ENCODE measurements around the gene HTT.

Gene HTT

DNA sequence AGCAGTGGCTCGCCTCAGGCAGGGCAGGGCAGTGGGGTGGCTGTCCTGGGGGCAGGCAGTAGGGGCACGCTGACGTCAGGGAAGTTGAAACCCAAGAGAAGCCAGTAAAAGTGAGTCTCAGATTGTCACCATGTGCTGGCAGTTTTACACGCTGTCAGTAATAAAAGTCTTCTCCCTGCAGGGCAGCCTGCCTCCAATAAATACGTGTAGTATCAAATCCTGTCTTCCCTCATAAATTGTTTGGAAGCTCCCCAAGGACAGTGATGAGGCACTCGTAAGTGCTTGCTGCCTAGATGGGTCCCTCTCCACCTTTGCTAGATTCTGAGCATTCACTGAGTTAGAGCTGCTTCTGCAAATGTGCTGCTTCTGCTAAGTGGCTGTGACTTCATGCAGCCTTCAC is 113.6 kb downstream of the HTT start:
- H3K9me3 ChIP-seq (ENCODE audit: control insufficient read depth, insufficient read depth, low read length) = no peaks in the 10 kb centered on the region
- no peak overlapping the region for H3K9ac ChIP-seq (ENCODE audit: low read depth, low read length)
- H3K36me3 ChIP-seq (ENCODE audit: control insufficient read depth, insufficient read depth, low read length) = peaks cover 15% of the 10 kb centered on the region
- H3K4me1 ChIP-seq (ENCODE audit: control insufficient read depth, insufficient read depth, low read length) = no peaks in the 10 kb centered on the region
- H3K4me3 ChIP-seq (ENCODE audit: low read depth, low read length) = no peak overlapping the region
- no peaks in the 10 kb centered on the region for H3K27me3 ChIP-seq (ENCODE audit: control insufficient read depth, insufficient read depth, low read length)

DNA sequence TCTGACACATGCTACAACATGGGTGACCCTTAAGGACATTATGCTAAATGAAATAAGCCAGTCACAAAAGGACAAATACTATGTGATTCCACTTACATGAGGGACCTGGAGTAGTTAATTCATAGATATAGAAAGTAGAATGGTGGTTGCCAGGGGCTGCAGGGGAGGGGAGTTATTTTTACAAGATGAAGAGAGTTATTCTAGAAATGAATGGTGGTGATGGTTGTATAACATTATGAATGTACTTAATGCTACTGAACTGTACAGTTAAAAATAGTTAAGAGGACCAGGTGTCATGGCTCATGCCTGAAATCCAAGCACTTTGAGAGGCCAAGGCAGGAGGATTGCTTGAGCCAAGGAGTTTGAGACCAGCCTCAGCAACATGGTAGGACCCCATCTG is 115.0 kb downstream of the HTT start:
- Histone ChIP-seq H3K4me3 (ENCODE audit: low read depth, low read length) (no peak overlapping the region), H3K27me3 (ENCODE audit: control insufficient read depth, insufficient read depth, low read length) (no peaks in the 10 kb centered on the region), H3K9me3 (ENCODE audit: control insufficient read depth, insufficient read depth, low read length) (no peaks in the 10 kb centered on the region), H3K4me1 (ENCODE audit: control insufficient read depth, insufficient read depth, low read length) (no peaks in the 10 kb centered on the region), H3K9ac (ENCODE audit: low read depth, low read length) (no peak overlapping the region), H3K36me3 (ENCODE audit: control insufficient read depth, insufficient read depth, low read length) (peaks cover 19% of the 10 kb centered on the region)

DNA sequence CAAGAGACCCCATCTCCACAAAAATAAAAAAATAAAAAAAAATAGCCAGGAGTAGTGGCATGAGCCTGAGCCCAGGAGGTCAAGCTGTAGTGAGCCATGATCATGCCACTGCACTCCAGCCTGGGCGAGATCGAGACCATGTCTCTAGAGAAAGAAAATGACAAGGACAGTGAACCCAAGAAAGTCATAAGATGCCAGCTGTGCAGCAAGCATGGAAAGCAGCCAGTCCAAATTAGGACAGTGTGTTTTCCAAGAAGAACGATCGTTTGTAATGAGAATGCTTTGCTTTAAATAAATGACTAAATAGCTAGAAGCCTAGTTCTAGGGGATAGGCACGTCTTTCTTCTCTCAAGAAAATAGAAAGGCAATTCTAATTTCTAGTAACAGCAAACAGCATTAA is 116.1 kb downstream of the HTT start:
- Histone ChIP-seq H3K36me3 (ENCODE audit: control insufficient read depth, insufficient read depth, low read length) (peaks cover 19% of the 10 kb centered on the region), H3K27me3 (ENCODE audit: control insufficient read depth, insufficient read depth, low read length) (no peaks in the 10 kb centered on the region), H3K4me1 (ENCODE audit: control insufficient read depth, insufficient read depth, low read length) (no peaks in the 10 kb centered on the region), H3K9ac (ENCODE audit: low read depth, low read length) (no peak overlapping the region), H3K4me3 (ENCODE audit: low read depth, low read length) (no peak overlapping the region), H3K9me3 (ENCODE audit: control insufficient read depth, insufficient read depth, low read length) (no peaks in the 10 kb centered on the region)

DNA sequence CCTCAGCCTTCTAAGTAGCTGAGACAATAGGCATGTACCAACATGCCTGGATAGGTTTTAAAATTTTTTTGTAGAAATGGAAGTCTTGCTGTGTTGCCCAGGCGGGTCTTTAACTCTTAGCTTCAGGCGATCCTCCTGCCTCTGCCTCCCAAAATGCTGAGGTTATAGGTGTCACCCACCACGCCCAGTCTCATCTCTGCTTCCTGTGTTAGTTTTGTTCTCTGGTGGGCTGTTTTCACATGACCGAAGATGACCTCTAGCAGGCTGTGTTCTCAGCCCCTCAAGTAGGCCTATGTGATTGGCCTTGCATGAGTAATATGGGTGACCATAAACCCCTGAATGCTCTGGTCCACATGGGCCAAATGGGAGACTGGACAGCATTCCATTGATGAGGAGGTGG is 117.7 kb downstream of the HTT start:
- Histone ChIP-seq H3K9me3 (ENCODE audit: control insufficient read depth, insufficient read depth, low read length) (no peaks in the 10 kb centered on the region), H3K4me3 (ENCODE audit: low read depth, low read length) (no peak overlapping the region), H3K4me1 (ENCODE audit: control insufficient read depth, insufficient read depth, low read length) (no peaks in the 10 kb centered on the region), H3K27me3 (ENCODE audit: control insufficient read depth, insufficient read depth, low read length) (no peaks in the 10 kb centered on the region), H3K9ac (ENCODE audit: low read depth, low read length) (no peak overlapping the region), H3K36me3 (ENCODE audit: control insufficient read depth, insufficient read depth, low read length) (peaks cover 19% of the 10 kb centered on the region)

DNA sequence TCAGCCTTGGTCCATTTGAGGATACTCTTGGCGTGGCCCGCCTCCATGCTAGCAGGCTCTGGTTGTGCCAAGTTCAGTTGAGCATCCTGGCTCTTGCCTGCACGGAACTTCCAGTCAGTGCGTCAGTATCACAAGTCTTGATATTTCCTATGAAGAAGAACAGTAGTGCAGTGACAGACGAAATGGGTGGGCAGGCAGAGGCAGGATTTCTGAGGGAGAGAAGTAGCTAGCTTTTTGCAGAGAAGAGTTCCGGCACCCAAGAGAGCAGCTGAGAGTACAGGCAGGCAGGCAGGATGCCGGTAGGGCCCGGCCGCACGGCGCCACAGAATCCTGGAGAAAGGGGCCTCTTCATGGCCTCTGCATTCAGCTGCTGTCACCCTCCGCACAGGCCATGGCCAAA is 118.3 kb downstream of the HTT start:
- H3K4me3 ChIP-seq (ENCODE audit: low read depth, low read length) = no peak overlapping the region
- no peak overlapping the region for H3K9ac ChIP-seq (ENCODE audit: low read depth, low read length)
- no peaks in the 10 kb centered on the region for H3K4me1 ChIP-seq (ENCODE audit: control insufficient read depth, insufficient read depth, low read length)
- H3K9me3 ChIP-seq (ENCODE audit: control insufficient read depth, insufficient read depth, low read length) = no peaks in the 10 kb centered on the region
- H3K36me3 ChIP-seq (ENCODE audit: control insufficient read depth, insufficient read depth, low read length) = peaks cover 23% of the 10 kb centered on the region
- H3K27me3 ChIP-seq (ENCODE audit: control insufficient read depth, insufficient read depth, low read length) = no peaks in the 10 kb centered on the region

DNA sequence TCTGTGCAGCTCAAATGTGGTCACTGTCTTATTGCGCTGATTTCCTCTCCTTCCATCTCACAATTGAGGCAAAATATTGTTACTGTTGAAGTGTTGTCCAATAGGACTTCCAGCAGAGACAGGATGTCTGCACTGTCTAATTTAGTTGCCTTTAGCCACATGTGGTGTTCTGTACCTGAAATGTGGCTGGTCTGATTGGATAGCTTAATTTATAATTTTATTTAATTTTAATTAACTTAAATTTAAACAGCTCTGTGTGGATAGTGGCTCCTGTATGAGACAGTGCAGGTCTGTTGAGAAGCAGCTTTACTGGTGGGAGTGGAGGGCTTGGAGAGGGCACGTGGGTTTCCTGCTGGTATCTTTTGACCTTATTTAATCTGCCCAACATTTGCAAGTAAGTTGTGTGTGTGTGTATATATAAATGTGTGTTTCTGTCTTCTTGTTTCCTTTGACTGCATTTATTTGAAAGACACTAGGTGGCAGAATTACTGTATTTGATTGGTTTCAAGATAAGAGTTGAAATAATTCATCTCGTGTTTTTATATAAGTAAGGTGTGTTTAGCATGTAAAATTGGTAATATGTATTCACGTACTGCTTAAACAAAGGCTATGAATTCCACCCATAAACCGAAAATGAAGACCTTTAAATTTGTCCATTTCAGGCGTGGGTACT is 119.2 kb downstream of the HTT start:
- no peaks in the 10 kb centered on the region for H3K4me1 ChIP-seq (ENCODE audit: control insufficient read depth, insufficient read depth, low read length)
- peaks cover 21% of the 10 kb centered on the region for H3K36me3 ChIP-seq (ENCODE audit: control insufficient read depth, insufficient read depth, low read length)
- H3K9me3 ChIP-seq (ENCODE audit: control insufficient read depth, insufficient read depth, low read length) = no peaks in the 10 kb centered on the region
- H3K9ac ChIP-seq (ENCODE audit: low read depth, low read length) = no peak overlapping the region
- no peak overlapping the region for H3K4me3 ChIP-seq (ENCODE audit: low read depth, low read length)
- H3K27me3 ChIP-seq (ENCODE audit: control insufficient read depth, insufficient read depth, low read length) = no peaks in the 10 kb centered on the region

DNA sequence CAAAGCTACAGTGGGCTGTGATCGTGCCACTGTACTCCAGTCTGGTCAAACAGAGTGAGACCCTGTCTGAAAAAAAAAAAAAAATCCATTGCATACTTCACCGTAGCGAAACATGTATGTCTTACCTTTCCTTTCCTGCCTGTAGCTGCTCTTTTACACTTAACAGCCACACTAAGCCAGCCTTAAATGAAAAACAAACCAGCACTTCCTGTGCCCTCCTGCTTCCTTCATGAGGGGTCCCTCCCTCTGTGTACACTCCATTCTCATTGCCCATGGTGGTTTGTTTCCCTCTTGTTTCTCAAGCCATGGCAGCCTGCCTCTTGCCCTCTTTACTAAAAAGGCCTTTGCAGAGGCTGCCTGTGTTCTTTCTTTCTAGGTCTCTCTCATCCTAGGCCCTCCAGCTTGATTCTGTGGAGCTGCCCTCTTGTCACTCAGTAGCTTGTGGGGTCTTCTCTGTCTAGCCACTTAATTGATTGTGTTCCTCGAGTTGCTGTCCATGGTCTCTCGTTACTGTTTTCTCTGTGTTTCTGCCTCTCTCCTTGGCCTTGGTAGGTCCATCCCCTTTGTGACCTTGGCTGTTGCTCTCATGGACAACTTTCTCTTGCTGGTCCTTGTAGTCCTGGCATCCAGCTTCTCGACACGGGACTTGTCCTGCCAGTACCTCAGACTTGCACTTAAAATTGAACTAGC is 122.3 kb downstream of the HTT start:
- H3K36me3 ChIP-seq (ENCODE audit: control insufficient read depth, insufficient read depth, low read length) = peaks cover 22% of the 10 kb centered on the region
- no peaks in the 10 kb centered on the region for H3K27me3 ChIP-seq (ENCODE audit: control insufficient read depth, insufficient read depth, low read length)
- no peaks in the 10 kb centered on the region for H3K9me3 ChIP-seq (ENCODE audit: control insufficient read depth, insufficient read depth, low read length)
- no peaks in the 10 kb centered on the region for H3K4me1 ChIP-seq (ENCODE audit: control insufficient read depth, insufficient read depth, low read length)
- H3K4me3 ChIP-seq (ENCODE audit: low read depth, low read length) = no peak overlapping the region
- H3K9ac ChIP-seq (ENCODE audit: low read depth, low read length) = no peak overlapping the region

DNA sequence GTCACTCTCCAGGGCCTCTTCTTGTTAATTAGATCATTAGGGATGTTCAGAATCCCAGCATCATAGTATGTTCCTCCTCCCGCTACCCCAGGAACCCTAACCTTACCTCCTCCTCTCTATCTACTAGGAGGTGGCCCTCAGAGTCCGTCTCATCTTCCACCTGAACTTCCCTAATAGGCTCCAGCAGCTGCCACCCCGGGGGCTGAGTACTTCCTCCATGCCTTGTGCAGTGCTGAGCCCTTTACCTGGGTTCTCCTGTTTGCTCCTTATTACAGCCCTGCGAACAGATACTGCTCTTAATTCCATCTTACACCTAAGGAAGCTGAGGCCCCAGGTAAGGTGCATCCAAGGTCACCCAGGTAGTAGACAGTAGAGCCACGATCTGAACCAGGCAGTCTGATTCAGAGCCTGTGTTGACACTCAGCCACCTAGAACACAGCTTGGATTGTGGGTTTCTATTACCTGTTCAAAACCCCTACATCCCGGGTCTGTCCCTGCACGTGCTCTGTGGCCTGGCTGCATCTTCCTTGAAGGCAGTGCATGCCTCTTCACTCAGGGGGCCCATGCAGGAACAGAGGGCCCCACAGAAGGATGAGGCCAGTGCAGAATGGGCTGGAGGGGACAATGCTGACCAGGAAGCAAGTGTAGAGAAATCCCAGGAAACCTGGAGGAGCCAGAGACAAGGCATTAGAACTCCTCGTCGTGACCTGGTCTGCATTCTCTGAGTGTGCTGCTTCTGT is 123.1 kb downstream of the HTT start:
- no peaks in the 10 kb centered on the region for H3K4me1 ChIP-seq (ENCODE audit: control insufficient read depth, insufficient read depth, low read length)
- no peaks in the 10 kb centered on the region for H3K27me3 ChIP-seq (ENCODE audit: control insufficient read depth, insufficient read depth, low read length)
- peaks cover 19% of the 10 kb centered on the region for H3K36me3 ChIP-seq (ENCODE audit: control insufficient read depth, insufficient read depth, low read length)
- no peak overlapping the region for H3K9ac ChIP-seq (ENCODE audit: low read depth, low read length)
- no peak overlapping the region for H3K4me3 ChIP-seq (ENCODE audit: low read depth, low read length)
- no peaks in the 10 kb centered on the region for H3K9me3 ChIP-seq (ENCODE audit: control insufficient read depth, insufficient read depth, low read length)

DNA sequence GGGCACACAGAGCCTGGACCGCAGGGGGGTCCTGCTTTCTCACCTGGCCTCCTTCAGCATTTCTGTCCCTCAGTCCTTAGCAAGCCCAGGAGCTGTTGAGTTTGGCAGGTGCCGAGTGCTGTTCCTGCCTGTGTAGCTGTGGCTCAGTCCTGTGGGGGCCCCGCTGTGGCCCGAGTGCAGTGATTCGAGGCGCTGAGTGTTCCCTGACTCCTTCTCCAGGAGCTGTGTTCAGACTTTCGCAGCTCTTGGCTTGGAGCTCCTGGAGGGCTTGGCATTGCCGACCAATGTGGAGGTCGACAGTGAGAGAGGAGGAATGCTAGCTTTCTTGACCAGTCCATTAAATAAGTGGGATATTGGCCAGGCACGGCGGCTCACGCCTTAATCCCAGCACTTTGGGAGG is 124.4 kb downstream of the HTT start:
- Histone ChIP-seq H3K4me1 (ENCODE audit: control insufficient read depth, insufficient read depth, low read length) (no peaks in the 10 kb centered on the region), H3K9me3 (ENCODE audit: control insufficient read depth, insufficient read depth, low read length) (no peaks in the 10 kb centered on the region), H3K4me3 (ENCODE audit: low read depth, low read length) (no peak overlapping the region), H3K27me3 (ENCODE audit: control insufficient read depth, insufficient read depth, low read length) (no peaks in the 10 kb centered on the region), H3K36me3 (ENCODE audit: control insufficient read depth, insufficient read depth, low read length) (peaks cover 22% of the 10 kb centered on the region), H3K9ac (ENCODE audit: low read depth, low read length) (no peak overlapping the region)

DNA sequence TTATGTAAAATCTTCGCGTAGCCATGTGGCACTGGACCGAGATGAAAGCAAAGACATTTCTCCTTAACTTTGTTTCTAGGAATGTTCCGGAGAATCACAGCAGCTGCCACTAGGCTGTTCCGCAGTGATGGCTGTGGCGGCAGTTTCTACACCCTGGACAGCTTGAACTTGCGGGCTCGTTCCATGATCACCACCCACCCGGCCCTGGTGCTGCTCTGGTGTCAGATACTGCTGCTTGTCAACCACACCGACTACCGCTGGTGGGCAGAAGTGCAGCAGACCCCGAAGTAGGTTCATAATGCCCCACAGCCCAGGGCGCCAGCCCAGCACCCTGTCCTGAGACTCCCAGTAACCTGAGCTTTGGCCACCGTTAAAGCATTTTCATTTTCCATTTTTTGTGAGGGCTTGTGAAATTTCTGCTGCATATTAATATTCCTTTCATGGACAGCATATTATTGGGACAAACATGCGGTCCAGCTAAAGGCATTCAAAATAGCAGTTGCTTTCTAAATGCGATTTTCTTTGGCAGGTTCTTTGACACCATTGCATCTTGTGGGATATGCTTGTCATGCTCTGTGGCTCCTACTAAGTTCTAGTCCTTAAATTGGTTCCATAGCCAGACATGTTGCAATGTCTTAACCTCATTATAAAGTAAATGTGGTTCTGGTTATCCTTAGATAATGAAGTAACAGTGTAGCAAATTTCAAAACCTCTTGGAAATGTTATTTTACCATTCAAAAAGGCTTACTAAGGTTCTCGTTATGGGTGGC is 125.4 kb downstream of the HTT start:
- Histone ChIP-seq H3K9me3 (ENCODE audit: control insufficient read depth, insufficient read depth, low read length) (no peaks in the 10 kb centered on the region), H3K27me3 (ENCODE audit: control insufficient read depth, insufficient read depth, low read length) (no peaks in the 10 kb centered on the region), H3K9ac (ENCODE audit: low read depth, low read length) (no peak overlapping the region), H3K36me3 (ENCODE audit: control insufficient read depth, insufficient read depth, low read length) (peaks cover 18% of the 10 kb centered on the region), H3K4me3 (ENCODE audit: low read depth, low read length) (no peak overlapping the region), H3K4me1 (ENCODE audit: control insufficient read depth, insufficient read depth, low read length) (no peaks in the 10 kb centered on the region)

DNA sequence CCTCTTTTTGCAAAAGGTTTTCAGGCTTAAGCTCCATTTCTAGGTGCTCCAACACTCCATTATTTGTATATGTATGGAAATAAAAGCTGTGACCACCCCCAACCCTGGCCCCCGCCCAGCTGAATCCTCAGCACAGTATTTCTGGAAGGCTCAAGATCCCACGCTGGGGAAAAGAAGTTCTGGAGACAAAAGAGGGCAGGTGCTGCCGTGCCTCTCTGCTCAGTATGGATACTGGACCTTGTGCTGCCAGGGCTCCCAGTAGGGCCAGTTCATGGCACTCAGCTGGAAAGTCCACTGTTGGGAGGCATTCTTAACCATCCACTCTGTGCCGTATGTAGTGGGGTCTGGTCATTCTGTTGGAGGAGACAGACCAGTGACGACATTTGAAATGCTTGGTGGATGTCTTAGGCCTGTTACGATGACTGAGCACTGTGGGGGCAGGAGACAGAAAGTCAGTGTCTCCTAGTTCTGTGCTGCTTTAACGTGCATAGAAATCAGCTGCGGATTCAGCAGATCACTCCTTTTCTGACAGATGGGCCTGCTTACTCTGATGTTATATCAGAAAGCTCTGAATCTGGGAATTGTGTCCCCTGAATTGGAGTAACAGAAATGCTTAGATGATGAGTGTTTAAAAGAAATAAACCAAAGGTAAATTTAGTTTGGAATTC is 126.1 kb downstream of the HTT start:
- H3K9ac ChIP-seq (ENCODE audit: low read depth, low read length) = no peak overlapping the region
- no peaks in the 10 kb centered on the region for H3K27me3 ChIP-seq (ENCODE audit: control insufficient read depth, insufficient read depth, low read length)
- H3K4me3 ChIP-seq (ENCODE audit: low read depth, low read length) = no peak overlapping the region
- H3K36me3 ChIP-seq (ENCODE audit: control insufficient read depth, insufficient read depth, low read length) = peaks cover 18% of the 10 kb centered on the region
- no peaks in the 10 kb centered on the region for H3K4me1 ChIP-seq (ENCODE audit: control insufficient read depth, insufficient read depth, low read length)
- no peaks in the 10 kb centered on the region for H3K9me3 ChIP-seq (ENCODE audit: control insufficient read depth, insufficient read depth, low read length)
